Skeletal muscle satellite cell (primary cell): ENCODE measurements around the gene CACUL1.
"Not testable (repeated sequence)": the region's sequence is repeated elsewhere in the genome, so short reads cannot be mapped to it uniquely, and the experiment has no call there.

Experiments used
- H3K27me3 ChIP-seq: 2 replicates; pipeline ENCODE4 v1.7.0; 2013; ENCODE audit warnings: low read length; ENCODE audit not compliant: control insufficient read depth, insufficient read depth
- H3K36me3 ChIP-seq: 2 replicates; pipeline ENCODE4 v1.7.0; 2013; ENCODE audit warnings: mild to moderate bottlenecking, control low read depth, low read length; ENCODE audit not compliant: insufficient read depth
- H3K4me1 ChIP-seq: 2 replicates; pipeline ENCODE4 v1.7.0; 2013; ENCODE audit warnings: low read length; ENCODE audit not compliant: control insufficient read depth, insufficient read depth
- H3K4me2 ChIP-seq: 2 replicates; pipeline ENCODE4 v1.7.0; 2013; ENCODE audit warnings: mild to moderate bottlenecking, low read length
- H3K4me3 ChIP-seq: 2 replicates; pipeline ENCODE4 v1.7.0; 2013; ENCODE audit warnings: low read length
- H3K9ac ChIP-seq: 2 replicates; pipeline ENCODE4 v1.7.0; 2013; ENCODE audit warnings: mild to moderate bottlenecking, low read depth, low read length, moderate library complexity
- H3K9me3 ChIP-seq: replicated peaks from 2 replicates; pipeline ENCODE4 v1.7.0; 2013; ENCODE audit warnings: mild to moderate bottlenecking, control low read depth, low read length

The CACUL1 gene

DNA sequence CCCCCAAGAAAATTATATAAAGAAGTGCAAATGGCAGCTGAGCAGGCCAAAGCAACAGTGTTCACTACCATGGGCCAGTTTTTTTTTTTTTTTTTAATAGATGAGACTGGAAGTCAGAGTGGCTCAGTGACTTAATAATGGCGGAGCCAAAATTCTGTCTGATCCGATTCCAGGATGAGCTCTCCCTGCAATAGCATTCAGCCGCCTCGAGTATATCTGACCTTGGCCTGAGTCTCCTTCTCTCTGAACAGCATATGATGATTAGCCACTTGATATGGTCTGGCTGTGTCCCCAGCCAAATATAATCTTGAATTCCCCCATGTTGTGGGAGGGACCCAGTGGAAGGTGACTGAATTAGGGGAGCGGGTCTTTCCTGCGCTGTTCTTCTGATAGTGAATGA is 82.6 kb downstream of the CACUL1 start:
- Histone ChIP-seq H3K27me3 (peaks cover 3% of the 10 kb centered on the region), H3K9ac (no peak overlapping the region), H3K36me3 (no peaks in the 10 kb centered on the region), H3K4me2 (no peak overlapping the region), H3K9me3 (no peaks in the 10 kb centered on the region), H3K4me1 (no peaks in the 10 kb centered on the region), H3K4me3 (no peak overlapping the region)

DNA sequence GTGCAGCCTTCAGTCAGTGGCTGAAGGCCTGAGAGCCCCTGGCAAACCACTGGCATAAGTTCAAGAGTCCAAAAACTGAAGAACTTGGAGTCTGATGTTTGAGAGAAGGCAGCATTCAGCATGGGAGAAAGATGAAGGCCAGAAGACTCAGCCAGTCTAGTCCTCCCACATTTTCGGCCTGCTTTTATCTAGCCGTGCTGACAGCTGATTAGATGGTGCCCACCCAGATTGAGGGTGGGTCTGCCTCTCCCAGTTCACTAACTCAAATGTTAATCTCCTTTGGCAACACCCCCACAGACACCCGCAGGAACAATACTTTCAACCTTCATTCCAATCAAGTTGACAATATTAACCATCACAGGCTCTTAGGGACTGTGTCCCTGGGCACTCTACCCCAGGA is 83.5 kb downstream of the CACUL1 start:
- not testable (repeated sequence) for H3K9ac ChIP-seq, H3K4me2 ChIP-seq, H3K27me3 ChIP-seq, H3K9me3 ChIP-seq, H3K4me3 ChIP-seq, H3K36me3 ChIP-seq, H3K4me1 ChIP-seq

DNA sequence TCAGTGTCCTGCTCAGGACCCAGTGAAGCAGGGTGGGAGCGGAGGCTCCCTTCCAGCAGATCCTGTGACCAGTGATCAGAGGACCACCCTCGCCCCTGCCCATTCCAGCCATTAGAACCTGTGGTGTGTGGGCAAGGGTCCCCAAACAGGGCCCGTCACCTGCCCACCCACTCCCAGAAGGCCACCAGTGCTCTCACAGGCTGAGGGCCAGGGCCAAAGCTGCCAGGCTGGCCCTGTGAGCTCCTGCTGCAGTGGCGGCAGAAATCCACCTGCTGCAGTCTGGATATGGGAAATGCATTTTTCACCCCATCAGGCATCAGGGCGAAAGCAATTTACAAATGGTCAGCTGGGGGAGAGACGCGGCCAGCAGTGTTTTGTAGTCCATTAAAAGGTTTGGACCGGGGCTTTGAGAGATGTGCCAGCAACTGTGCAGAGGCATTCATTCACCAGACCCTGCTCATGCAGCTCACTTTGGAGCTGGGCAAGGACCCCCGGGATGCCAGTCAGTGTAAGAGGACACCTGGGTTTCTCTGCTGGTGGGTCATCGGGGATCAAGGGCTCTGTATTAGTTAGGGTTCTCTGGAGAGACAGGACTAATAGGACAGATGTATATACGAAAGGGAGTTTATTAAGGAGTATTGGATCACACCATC is 84.2 kb downstream of the CACUL1 start:
- H3K27me3 ChIP-seq: peaks cover 3% of the 10 kb centered on the region
- H3K4me2 ChIP-seq: no peak overlapping the region
- H3K4me1 ChIP-seq: no peaks in the 10 kb centered on the region
- no peak overlapping the region for H3K9ac ChIP-seq
- H3K9me3 ChIP-seq: no peaks in the 10 kb centered on the region
- no peaks in the 10 kb centered on the region for H3K36me3 ChIP-seq
- no peak overlapping the region for H3K4me3 ChIP-seq

DNA sequence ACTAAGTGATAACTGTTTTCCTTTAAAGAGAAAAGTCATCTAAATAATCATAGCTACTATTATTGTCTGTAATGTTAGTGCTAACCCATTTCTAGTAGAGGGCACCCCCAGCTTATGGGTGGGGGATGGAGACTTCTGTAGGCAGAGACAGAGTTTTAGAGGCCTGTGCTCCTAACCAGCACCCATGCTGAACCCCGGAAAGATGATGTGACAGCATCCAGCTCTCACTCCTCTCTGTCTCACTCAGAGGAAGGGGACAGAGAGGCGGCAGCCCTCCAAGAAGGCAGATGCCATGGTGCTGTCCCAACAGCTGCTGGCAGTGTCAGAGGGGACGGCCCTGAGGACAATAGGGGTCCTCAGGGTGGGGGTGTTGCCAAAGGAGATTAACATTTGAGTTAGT is 84.9 kb downstream of the CACUL1 start:
- Histone ChIP-seq H3K4me1 (no peaks in the 10 kb centered on the region), H3K9me3 (no peaks in the 10 kb centered on the region), H3K9ac (no peak overlapping the region), H3K36me3 (no peaks in the 10 kb centered on the region), H3K4me3 (no peak overlapping the region), H3K4me2 (no peak overlapping the region), H3K27me3 (peaks cover 3% of the 10 kb centered on the region)

DNA sequence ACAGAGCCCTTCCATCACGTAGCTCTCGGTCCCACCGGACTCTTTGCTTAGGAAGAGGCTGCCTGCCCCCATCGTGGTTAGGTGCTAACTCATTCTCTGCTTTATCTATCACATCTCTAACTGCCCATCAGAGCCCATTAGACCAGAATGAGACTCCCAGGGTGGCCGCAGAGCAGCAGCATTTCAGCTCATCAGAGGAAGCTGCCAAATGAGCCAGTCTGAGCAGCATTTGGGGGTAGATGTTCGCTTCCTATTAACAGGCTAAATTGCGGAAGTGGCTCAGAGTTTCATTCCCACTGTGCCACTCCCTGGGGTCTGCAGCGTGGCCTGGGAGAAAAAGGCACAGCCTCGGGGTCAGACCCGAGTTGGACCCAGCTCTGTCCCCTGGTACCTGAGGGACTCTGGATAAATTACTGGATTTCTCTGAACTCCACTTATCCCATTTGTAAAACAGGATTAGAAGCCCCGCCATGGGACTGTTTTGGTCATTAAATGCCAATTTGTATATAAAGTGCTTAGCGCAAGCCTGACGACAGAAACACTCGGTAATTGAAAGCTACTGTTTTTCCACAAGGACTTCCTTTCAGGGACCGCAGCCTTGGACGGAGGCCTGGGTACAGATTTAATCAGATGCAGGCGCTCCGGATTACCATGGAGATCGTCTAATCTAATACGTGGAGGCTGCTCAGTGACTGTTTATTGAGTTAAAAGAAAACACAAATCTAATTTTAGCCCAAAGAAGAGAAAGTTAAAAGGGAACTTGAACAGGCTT is 85.6 kb downstream of the CACUL1 start:
- H3K27me3 ChIP-seq: peaks cover 3% of the 10 kb centered on the region
- H3K9me3 ChIP-seq: no peaks in the 10 kb centered on the region
- no peaks in the 10 kb centered on the region for H3K36me3 ChIP-seq
- no peaks in the 10 kb centered on the region for H3K4me1 ChIP-seq
- no peak overlapping the region for H3K4me3 ChIP-seq
- H3K4me2 ChIP-seq: no peak overlapping the region
- H3K9ac ChIP-seq: no peak overlapping the region

DNA sequence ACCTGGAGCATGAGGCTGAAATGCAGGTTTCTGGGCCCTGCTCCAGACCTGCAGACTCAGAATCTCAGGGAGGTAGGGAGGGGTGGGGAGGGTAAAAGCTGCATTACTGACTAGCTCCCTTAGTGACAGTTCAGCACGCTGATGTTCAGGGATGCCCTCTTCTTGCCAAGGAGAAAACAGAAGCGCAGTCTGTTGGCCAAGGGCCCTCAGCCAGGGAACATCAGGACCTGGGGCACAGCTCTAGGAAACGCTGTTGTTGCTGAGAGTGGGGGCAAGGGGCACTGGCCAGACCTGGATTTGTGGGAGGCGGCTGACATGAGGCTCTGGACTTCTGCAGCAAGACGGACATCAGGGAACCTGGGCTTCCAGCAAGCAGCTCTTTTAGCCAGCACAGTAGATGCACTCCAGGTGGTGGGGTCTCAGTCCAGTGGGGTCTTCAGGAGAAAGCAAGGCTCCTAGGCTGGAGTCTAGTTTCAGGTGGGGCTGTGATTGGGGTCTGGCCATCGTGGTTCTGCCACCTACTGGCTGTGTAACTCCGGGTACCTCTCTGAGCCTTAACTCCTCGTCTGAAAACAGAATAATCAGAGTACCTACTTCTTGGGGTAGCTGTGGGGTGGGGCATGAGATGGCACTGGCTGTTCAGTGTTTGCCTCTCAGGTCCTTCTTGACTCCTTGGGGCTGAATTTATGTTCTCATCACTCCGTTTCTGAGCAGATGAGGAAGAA is 86.4 kb downstream of the CACUL1 start:
- no peak overlapping the region for H3K9ac ChIP-seq
- no peaks in the 10 kb centered on the region for H3K36me3 ChIP-seq
- H3K4me2 ChIP-seq: no peak overlapping the region
- H3K4me1 ChIP-seq: no peaks in the 10 kb centered on the region
- H3K27me3 ChIP-seq: peaks cover 3% of the 10 kb centered on the region
- no peak overlapping the region for H3K4me3 ChIP-seq
- no peaks in the 10 kb centered on the region for H3K9me3 ChIP-seq

DNA sequence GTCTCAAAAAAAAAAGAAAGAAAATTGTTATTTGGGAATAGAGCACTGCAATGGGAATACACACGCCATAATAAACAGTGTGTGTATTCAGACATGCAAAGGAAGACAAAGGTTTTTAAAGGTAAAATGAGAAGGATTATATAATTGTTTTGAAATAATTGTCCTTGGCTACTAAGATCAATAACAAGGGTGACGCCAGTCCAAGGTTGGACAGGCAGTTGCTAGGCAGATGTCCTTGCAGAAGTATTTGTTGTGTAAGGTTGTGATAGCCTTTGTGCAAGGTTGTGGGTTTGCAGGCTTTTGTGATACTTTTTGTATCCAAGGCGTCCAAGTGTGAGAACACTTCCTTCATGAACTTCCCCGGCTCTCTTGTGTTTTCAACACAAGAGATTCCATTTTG is 87.0 kb downstream of the CACUL1 start:
- H3K9me3 ChIP-seq: no peaks in the 10 kb centered on the region
- H3K4me1 ChIP-seq: no peaks in the 10 kb centered on the region
- no peak overlapping the region for H3K9ac ChIP-seq
- H3K4me3 ChIP-seq: no peak overlapping the region
- no peaks in the 10 kb centered on the region for H3K36me3 ChIP-seq
- peaks cover 3% of the 10 kb centered on the region for H3K27me3 ChIP-seq
- no peak overlapping the region for H3K4me2 ChIP-seq

DNA sequence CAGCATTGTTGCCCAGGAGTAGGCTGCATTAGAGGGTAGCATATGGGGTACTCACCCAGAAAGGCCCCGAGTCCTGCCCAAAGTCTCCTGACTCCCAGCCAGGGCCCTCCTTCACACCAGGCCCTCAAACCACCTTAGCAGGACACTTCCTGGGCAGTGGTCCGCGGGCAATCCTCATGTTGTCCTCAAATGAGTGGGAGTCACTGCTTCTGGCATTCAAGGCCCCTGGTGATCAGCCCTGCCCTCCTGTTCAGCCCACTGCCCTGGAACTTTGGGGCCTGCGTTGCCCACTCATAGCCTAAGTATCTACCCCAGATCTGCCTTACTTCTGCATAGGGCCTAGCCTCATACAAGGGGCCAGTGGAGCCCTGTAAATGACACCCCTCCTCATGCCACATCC is 88.4 kb downstream of the CACUL1 start:
- Histone ChIP-seq H3K36me3 (no peaks in the 10 kb centered on the region), H3K4me3 (no peak overlapping the region), H3K4me1 (no peaks in the 10 kb centered on the region), H3K9me3 (no peaks in the 10 kb centered on the region), H3K9ac (no peak overlapping the region), H3K27me3 (peaks cover 3% of the 10 kb centered on the region), H3K4me2 (no peak overlapping the region)

DNA sequence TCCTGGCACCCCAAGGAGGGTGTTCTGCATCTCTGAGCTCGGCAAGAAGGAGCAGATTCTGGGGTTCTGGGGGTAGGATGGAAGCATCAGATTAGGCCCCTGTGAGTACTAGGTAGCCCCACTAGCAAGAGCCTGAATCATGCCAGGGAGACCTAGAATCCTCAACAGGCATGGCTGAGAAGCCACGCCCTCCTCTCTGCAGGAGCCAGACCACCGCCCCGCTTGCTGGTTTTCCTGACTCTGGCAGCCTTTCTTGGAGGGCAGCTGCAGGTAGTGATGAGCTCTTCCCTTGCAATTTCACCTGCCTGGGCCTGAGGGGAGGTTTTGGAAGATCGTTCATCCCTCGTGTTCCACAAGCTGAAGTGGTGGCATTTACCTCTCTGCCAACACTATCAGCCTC is 90.4 kb downstream of the CACUL1 start:
- Histone ChIP-seq H3K9ac (no peak overlapping the region), H3K4me3 (no peak overlapping the region), H3K27me3 (peaks cover 3% of the 10 kb centered on the region), H3K9me3 (no peaks in the 10 kb centered on the region), H3K36me3 (no peaks in the 10 kb centered on the region), H3K4me1 (no peaks in the 10 kb centered on the region), H3K4me2 (no peak overlapping the region)

DNA sequence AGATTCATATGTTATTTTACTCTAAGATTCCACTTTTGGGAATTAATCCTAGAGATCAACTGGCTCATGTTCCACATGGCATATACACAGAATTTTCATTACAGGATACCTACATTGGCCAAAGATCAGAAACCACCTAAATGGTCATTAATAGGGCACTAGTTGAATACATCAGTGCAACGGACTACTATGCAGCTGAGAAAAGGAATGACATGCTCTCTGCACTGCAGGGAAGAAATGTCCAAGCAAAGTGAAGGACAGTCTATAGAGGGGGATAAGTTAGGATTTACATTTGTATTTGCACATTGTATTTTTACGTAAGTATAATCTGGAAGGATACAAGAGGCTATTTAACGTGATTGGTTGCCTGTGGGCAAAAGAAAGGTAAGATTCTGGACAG is 91.6 kb downstream of the CACUL1 start:
- no peaks in the 10 kb centered on the region for H3K9me3 ChIP-seq
- no peak overlapping the region for H3K9ac ChIP-seq
- H3K4me3 ChIP-seq: no peak overlapping the region
- H3K4me2 ChIP-seq: no peak overlapping the region
- no peaks in the 10 kb centered on the region for H3K36me3 ChIP-seq
- no peaks in the 10 kb centered on the region for H3K4me1 ChIP-seq
- peaks cover 5% of the 10 kb centered on the region for H3K27me3 ChIP-seq

DNA sequence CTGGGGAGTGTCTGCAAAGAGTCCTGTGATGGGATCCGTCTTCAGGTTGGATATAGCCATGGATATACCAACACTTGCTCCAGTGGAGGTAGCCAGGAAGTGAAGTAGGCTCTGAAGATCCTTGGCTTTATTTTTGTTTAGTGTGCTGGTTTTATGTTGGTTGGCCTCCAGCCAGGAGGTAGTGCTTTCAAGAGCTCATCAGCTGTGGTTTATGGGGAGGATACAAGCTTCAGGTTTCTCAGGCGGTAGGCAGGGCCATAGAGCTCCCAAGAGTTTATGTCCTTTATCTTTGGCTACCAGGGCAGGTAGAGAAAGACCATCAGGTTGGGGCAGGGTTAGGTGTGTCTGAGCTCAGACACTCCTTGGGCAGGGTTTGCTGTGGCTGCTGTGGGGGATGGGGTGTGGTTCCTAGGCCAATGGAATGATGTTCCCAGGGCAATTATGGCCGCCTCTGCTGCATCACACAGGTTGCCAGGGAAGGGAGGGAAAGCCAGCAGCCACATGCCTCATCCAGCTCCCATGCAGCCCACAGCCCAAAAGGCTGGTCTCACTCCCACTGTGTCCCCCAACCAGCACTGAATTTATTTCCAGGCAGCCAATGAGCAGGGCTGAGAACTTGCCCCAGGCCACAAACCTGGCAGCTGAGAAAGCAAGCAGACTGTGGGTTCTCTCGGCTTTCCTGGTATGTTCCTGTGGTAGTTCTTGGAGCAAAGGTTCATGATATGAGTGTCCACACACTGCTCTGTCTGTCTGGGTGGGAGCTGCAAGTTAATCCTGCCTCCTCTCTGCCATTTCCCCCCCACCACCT is 92.3 kb downstream of the CACUL1 start:
- Histone ChIP-seq H3K36me3 (no peaks in the 10 kb centered on the region), H3K9ac (no peak overlapping the region), H3K4me1 (no peaks in the 10 kb centered on the region), H3K4me3 (no peak overlapping the region), H3K4me2 (no peak overlapping the region), H3K27me3 (peaks cover 5% of the 10 kb centered on the region), H3K9me3 (no peaks in the 10 kb centered on the region)
